H1 (cell line): ENCODE data around the gene YPEL5. TPM values are rescaled to one million over a fixed set of nuclear protein-coding genes. Genes with fewer than 3 reads are reported as not detected.

Experiments used
- CTCF ChIA-PET: fragments of 300-600 bp; sonication (Branson Sonifier 250); formaldehyde crosslinking; loops from one replicate; lab custom pipeline; 2021; ENCODE audit not compliant: partially characterized antibody; lab: Charles Lee
- POLR2A ChIA-PET: fragments of 300-600 bp; sonication (Branson Sonifier 250); formaldehyde crosslinking; loops from one replicate; lab custom pipeline; 2021; ENCODE audit warnings: inconsistent platforms; ENCODE audit not compliant: partially characterized antibody; lab: Charles Lee
- DNase-seq, 2 experiments: peaks; one replicate each; pipeline versions ENCODE4 v3.0.0 to v3.0.0-alpha.2; 2010 to 2022; ENCODE audit warnings: low spot score in 2 of 2, low read depth in 1 of 2, mixed read lengths in 1 of 2
- FAIRE-seq: peaks from 2 replicates; lab custom pipeline; 2011; peaks lifted over from hg19 to GRCh38; lab: Jason Lieb, UNC
- H2AFZ ChIP-seq: 2 replicates; pipeline ENCODE4 v1.8.1; 2012; ENCODE audit warnings: low read length, inconsistent platforms
- H2AK5ac ChIP-seq: 2 replicates; pipeline ENCODE4 v1.6.1; 2013; ENCODE audit warnings: low read depth, low read length
- H2BK120ac ChIP-seq: replicated peaks from 2 replicates; pipeline ENCODE3; 2013; ENCODE audit warnings: low read depth, low read length, inconsistent platforms
- H2BK12ac ChIP-seq: 2 replicates; pipeline ENCODE4 v1.6.1; 2013; ENCODE audit warnings: low read depth, low read length
- H2BK15ac ChIP-seq: 2 replicates; pipeline ENCODE4 v1.6.1; 2013; ENCODE audit warnings: low read length
- H2BK20ac ChIP-seq: 2 replicates; pipeline ENCODE4 v1.6.1; 2013; ENCODE audit warnings: low read length
- H2BK5ac ChIP-seq: 2 replicates; pipeline ENCODE4 v1.6.1; 2013; ENCODE audit warnings: low read depth, low read length
- H3K14ac ChIP-seq: 2 replicates; pipeline ENCODE4 v1.6.1; 2013; ENCODE audit warnings: inconsistent platforms; ENCODE audit not compliant: insufficient read length
- H3K18ac ChIP-seq: 2 replicates; pipeline ENCODE4 v1.6.1; 2013; ENCODE audit warnings: low read length; ENCODE audit errors: extremely low read depth
- H3K23ac ChIP-seq: 2 replicates; pipeline ENCODE4 v1.6.1; 2013; ENCODE audit warnings: inconsistent platforms; ENCODE audit not compliant: insufficient read length
- H3K23me2 ChIP-seq: 2 replicates; pipeline ENCODE4 v1.6.1; 2013; ENCODE audit warnings: low read depth, low read length
- H3K27ac ChIP-seq: 2 replicates; pipeline ENCODE4 v1.6.1; 2011; ENCODE audit warnings: low read depth, low read length, inconsistent platforms
- H3K27me3 ChIP-seq, 4 experiments: replicated peaks in 1 of 4; 1 replicate in 1 of 4; 2 replicates in 3 of 4; pipeline versions ENCODE4 v1.6.1 to v1.8.1; 2011 to 2013; ENCODE audit warnings: low read length in 3 of 4, mild to moderate bottlenecking in 3 of 4, inconsistent platforms in 2 of 4, mixed read lengths in 2 of 4, moderate library complexity in 1 of 4; ENCODE audit not compliant: control insufficient read depth in 3 of 4, insufficient read depth in 3 of 4; ENCODE audit errors: extremely low read depth in 1 of 4
- H3K36me3 ChIP-seq, 4 experiments: 2 replicates each; pipeline versions ENCODE4 v1.6.1 to v1.8.1; 2011 to 2013; ENCODE audit warnings: mild to moderate bottlenecking in 4 of 4, low read length in 3 of 4, moderate library complexity in 2 of 4, control low read depth in 1 of 4, inconsistent platforms in 1 of 4; ENCODE audit not compliant: insufficient read depth in 4 of 4, control insufficient read depth in 2 of 4
- H3K4ac ChIP-seq: replicated peaks from 2 replicates; pipeline ENCODE3; 2013; ENCODE audit warnings: low read length, low read depth, mixed read lengths, inconsistent platforms; ENCODE audit not compliant: insufficient read length
- H3K4me1 ChIP-seq, 4 experiments: replicated peaks in 1 of 4; 1 replicate in 1 of 4; 2 replicates in 3 of 4; pipeline versions ENCODE4 v1.6.1 to v1.8.1; 2011 to 2013; ENCODE audit warnings: low read length in 3 of 4, inconsistent platforms in 2 of 4, mixed read lengths in 1 of 4; ENCODE audit not compliant: insufficient read depth in 4 of 4, control insufficient read depth in 3 of 4
- H3K4me2 ChIP-seq, 2 experiments: 2 replicates each; pipeline versions ENCODE4 v1.6.1 to v1.8.1; 2011 to 2013; ENCODE audit warnings: low read depth in 2 of 2, low read length in 2 of 2, control low read depth in 1 of 2, inconsistent platforms in 1 of 2, mild to moderate bottlenecking in 1 of 2; ENCODE audit not compliant: insufficient read depth in 1 of 2
- H3K4me3 ChIP-seq, 4 experiments: fragments of 200-600, 300-600 bp in 1 of 4; sonication (generic), shearing (Covaris generic), sonication (Bioruptor Twin) in 1 of 4; 2 replicates each; pipeline versions ENCODE4 v1.5.1 to v1.8.1; 2011 to 2016; ENCODE audit warnings: low read length in 4 of 4, low read depth in 3 of 4, control low read depth in 2 of 4, inconsistent platforms in 2 of 4, mild to moderate bottlenecking in 2 of 4, mixed read lengths in 1 of 4, moderate library complexity in 1 of 4; ENCODE audit not compliant: insufficient read depth in 2 of 4; ENCODE audit errors: extremely low read depth in 1 of 4
- H3K56ac ChIP-seq: replicated peaks from 2 replicates; pipeline ENCODE3; 2013; ENCODE audit warnings: low read depth, mild to moderate bottlenecking, mixed read lengths, low read length, inconsistent platforms; ENCODE audit not compliant: insufficient read length
- H3K79me1 ChIP-seq: 2 replicates; pipeline ENCODE4 v1.6.1; 2013; ENCODE audit warnings: low read depth, low read length, control low read depth
- H3K79me2 ChIP-seq, 2 experiments: 2 replicates each; pipeline versions ENCODE4 v1.6.1 to v1.8.1; 2012 to 2013; ENCODE audit warnings: low read length in 2 of 2, mild to moderate bottlenecking in 2 of 2, inconsistent platforms in 1 of 2; ENCODE audit not compliant: insufficient read depth in 2 of 2, control insufficient read depth in 1 of 2
- H3K9ac ChIP-seq, 4 experiments: replicated peaks in 1 of 4; 1 replicate in 1 of 4; 2 replicates in 3 of 4; pipeline versions ENCODE4 v1.6.1 to v1.8.1; 2011 to 2013; ENCODE audit warnings: low read depth in 3 of 4, low read length in 3 of 4, control low read depth in 2 of 4, mild to moderate bottlenecking in 2 of 4, moderate library complexity in 2 of 4, inconsistent platforms in 1 of 4; ENCODE audit errors: extremely low read depth in 1 of 4
- H3K9me3 ChIP-seq, 2 experiments: 2 replicates each; pipeline versions ENCODE4 v1.6.1 to v1.8.1; 2012 to 2013; ENCODE audit warnings: mild to moderate bottlenecking in 2 of 2, moderate library complexity in 2 of 2, control low read depth in 1 of 2, inconsistent platforms in 1 of 2, low read depth in 1 of 2, low read length in 1 of 2, mixed read lengths in 1 of 2; ENCODE audit not compliant: insufficient read depth in 2 of 2
- H4K20me1 ChIP-seq, 2 experiments: replicated peaks in 1 of 2; 2 replicates each; pipeline versions ENCODE3 to v1.8.1; 2011 to 2013; ENCODE audit warnings: inconsistent platforms in 2 of 2, low read length in 2 of 2, mild to moderate bottlenecking in 1 of 2; ENCODE audit not compliant: insufficient read depth in 2 of 2, control insufficient read depth in 1 of 2
- H4K5ac ChIP-seq: 2 replicates; pipeline ENCODE4 v1.6.1; 2013; ENCODE audit warnings: low read length, low read depth, mixed read lengths, inconsistent platforms; ENCODE audit not compliant: insufficient read length
- H4K8ac ChIP-seq: 2 replicates; pipeline ENCODE4 v1.8.0; 2013; ENCODE audit warnings: mild to moderate bottlenecking, moderate library complexity, low read length, inconsistent platforms; ENCODE audit not compliant: insufficient read depth; ENCODE audit errors: extremely low read depth
- H4K91ac ChIP-seq: replicated peaks from 2 replicates; pipeline ENCODE3; 2013; ENCODE audit warnings: low read length, mixed read lengths, inconsistent platforms; ENCODE audit not compliant: insufficient read length
- CEBPB ChIP-seq: IDR thresholded peaks from 2 replicates; pipeline ENCODE4 v1.6.1; 2012; ENCODE audit warnings: low read depth, low read length
- EGR1 ChIP-seq: IDR thresholded peaks from 2 replicates; pipeline ENCODE4 v1.6.1; 2011; ENCODE audit warnings: low read depth, low read length, borderline replicate concordance
- EP300 ChIP-seq, 2 experiments: IDR thresholded peaks; 1 replicate in 1 of 2; 2 replicates in 1 of 2; pipeline ENCODE4 v1.6.1; 2011 to 2012; ENCODE audit warnings: low read depth in 2 of 2, low read length in 2 of 2, mild to moderate bottlenecking in 2 of 2, borderline replicate concordance in 1 of 2, inconsistent platforms in 1 of 2, moderate library complexity in 1 of 2
- POU5F1 ChIP-seq: IDR thresholded peaks from 2 replicates; pipeline ENCODE4 v1.6.1; 2011; ENCODE audit warnings: low read depth, mild to moderate bottlenecking, low read length, moderate library complexity
- RBBP5 ChIP-seq: IDR thresholded peaks from 2 replicates; pipeline ENCODE4 v1.7.1; 2012; ENCODE audit warnings: low read depth, mild to moderate bottlenecking, inconsistent platforms, low read length, moderate library complexity, borderline replicate concordance
- SIRT6 ChIP-seq: IDR thresholded peaks from one replicate; pipeline ENCODE4 v1.7.1; 2012; ENCODE audit warnings: low read length, inconsistent platforms
- SP2 ChIP-seq: IDR thresholded peaks from 2 replicates; pipeline ENCODE4 v1.6.1; 2012; ENCODE audit warnings: mild to moderate bottlenecking, low read length, inconsistent platforms
- TEAD4 ChIP-seq: IDR thresholded peaks from 2 replicates; pipeline ENCODE4 v1.6.1; 2012; ENCODE audit warnings: low read depth, low read length, inconsistent platforms, mixed read lengths
- YY1 ChIP-seq: IDR thresholded peaks from 2 replicates; pipeline ENCODE4 v1.6.1; 2011; ENCODE audit warnings: low read depth, mild to moderate bottlenecking, low read length
- ZNF274 ChIP-seq: IDR thresholded peaks from 2 replicates; pipeline ENCODE4 v1.7.0; 2012; ENCODE audit warnings: low read length, borderline replicate concordance; ENCODE audit errors: extremely low read depth
- WGBS, 2 experiments: shearing (Covaris generic) in 1 of 2; methylation state at CpG; one replicate each; pipeline versions ENCODE4 v1.1.6 to v1.1.7; 2013 to 2015; ENCODE audit warnings: low lambda C conversion rate in 2 of 2, mixed read lengths in 2 of 2, inconsistent platforms in 1 of 2, low coverage in 1 of 2, missing lambda C conversion rate in 1 of 2; ENCODE audit not compliant: insufficient replicate concordance in 2 of 2, insufficient coverage in 1 of 2, insufficient read length in 1 of 2; ENCODE audit errors: extremely low coverage in 1 of 2, missing lambda C conversion rate in 1 of 2; 5-methylcytosine and 5-hydroxymethylcytosine counted together
- polyA plus RNA-seq, 7 experiments: library from polyadenylated mRNA; depleted of rRNA in 3 of 7; stranded (reverse) in 5 of 7; unstranded in 2 of 7; fragments of >200 nt in 5 of 7; fragments of 200-250 nt in 2 of 7; gene quantifications; 1 replicate in 5 of 7; 2 replicates in 1 of 7; 4 replicates in 1 of 7; pipeline versions ENCODE4 v1.2.1 to v1.2.3, GENCODE V29; 2011 to 2013; ENCODE audit warnings: missing spikeins in 2 of 7, mixed read lengths in 2 of 7
- total RNA-seq: library from RNA; stranded (reverse); fragmentation: NEBNext Ultra II Directional; extraction: Animal tissue kit (Norgen Biotek cat#: 25700); gene quantifications from 2 replicates; pipeline ENCODE4 v1.2.1, GENCODE V29; 2021
- TF ChIP-seq, protein P1 (sequence below), 3 experiments: IDR thresholded peaks; 1 replicate in 2 of 3; 2 replicates in 1 of 3; pipeline versions ENCODE4 v1.5.1 to v1.6.1; 2011; ENCODE audit warnings: low read length in 3 of 3, mild to moderate bottlenecking in 3 of 3, inconsistent platforms in 2 of 3, low read depth in 1 of 3, moderate library complexity in 1 of 3; ENCODE audit not compliant: insufficient read depth in 1 of 3; ENCODE audit errors: control extremely low read depth in 1 of 3
- TF ChIP-seq, protein P2 (sequence below): IDR thresholded peaks from 2 replicates; pipeline ENCODE4 v1.6.1; 2012; ENCODE audit warnings: inconsistent platforms

Gene YPEL5
- total and polyA plus RNA-seq, 2 of the 8 experiments (the other 6 are each of a cell fraction or from before 2014, with no cell fraction given) = 18.5 to 28.0 TPM

DNA sequence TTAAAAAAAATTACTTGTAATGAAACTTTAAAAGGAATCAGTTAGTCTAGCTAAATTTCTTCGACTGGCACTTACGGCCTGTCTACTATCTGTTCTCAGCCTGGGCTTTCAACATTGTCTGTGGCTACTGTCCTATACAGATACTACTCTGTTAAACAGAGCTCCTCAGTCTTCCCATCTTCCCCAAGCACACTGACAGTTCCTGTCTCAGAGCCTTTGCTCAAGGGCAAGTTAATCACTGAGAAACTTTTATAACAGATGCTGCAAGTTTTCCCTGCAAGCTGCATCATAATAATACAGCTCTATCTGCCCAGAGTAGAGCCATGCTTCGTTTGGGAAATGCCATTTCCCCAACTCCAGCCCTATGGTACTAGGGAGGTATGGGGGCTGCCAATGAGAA is 11.3 kb upstream of the YPEL5 start:
- Histone ChIP-seq H3K14ac (no peak overlapping the region), H3K56ac (no peak overlapping the region), H2BK15ac (no peak overlapping the region), H3K79me2 (no peaks in the 10 kb centered on the region), H2BK20ac (no peak overlapping the region), H3K79me1 (no peaks in the 10 kb centered on the region)
- TF ChIP-seq SP2 (no peak), YY1 (no peak), SIRT6 (no peak), TEAD4 (no peak), EGR1 (no peak), ZNF274 (no peak), RBBP5 (no peak), CEBPB (no peak), POU5F1 (no peak), EP300 (IDR thresholded peaks at IDR 0.05; ENCODE audit: borderline replicate concordance in 1 of 2, low read depth in 2 of 2, low read length in 2 of 2) (no peak)
- TF ChIP-seq, protein P1, sequence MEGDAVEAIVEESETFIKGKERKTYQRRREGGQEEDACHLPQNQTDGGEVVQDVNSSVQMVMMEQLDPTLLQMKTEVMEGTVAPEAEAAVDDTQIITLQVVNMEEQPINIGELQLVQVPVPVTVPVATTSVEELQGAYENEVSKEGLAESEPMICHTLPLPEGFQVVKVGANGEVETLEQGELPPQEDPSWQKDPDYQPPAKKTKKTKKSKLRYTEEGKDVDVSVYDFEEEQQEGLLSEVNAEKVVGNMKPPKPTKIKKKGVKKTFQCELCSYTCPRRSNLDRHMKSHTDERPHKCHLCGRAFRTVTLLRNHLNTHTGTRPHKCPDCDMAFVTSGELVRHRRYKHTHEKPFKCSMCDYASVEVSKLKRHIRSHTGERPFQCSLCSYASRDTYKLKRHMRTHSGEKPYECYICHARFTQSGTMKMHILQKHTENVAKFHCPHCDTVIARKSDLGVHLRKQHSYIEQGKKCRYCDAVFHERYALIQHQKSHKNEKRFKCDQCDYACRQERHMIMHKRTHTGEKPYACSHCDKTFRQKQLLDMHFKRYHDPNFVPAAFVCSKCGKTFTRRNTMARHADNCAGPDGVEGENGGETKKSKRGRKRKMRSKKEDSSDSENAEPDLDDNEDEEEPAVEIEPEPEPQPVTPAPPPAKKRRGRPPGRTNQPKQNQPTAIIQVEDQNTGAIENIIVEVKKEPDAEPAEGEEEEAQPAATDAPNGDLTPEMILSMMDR (IDR thresholded peaks at IDR 0.05; ENCODE audit: control extremely low read depth in 1 of 3, insufficient read depth in 1 of 3, low read depth in 1 of 3, low read length in 3 of 3) = no peak
- TF ChIP-seq, protein P2, sequence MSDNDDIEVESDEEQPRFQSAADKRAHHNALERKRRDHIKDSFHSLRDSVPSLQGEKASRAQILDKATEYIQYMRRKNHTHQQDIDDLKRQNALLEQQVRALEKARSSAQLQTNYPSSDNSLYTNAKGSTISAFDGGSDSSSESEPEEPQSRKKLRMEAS = no peak
- TF ChIP-seq, all 59 proteins: peak for 0
- H4K8ac ChIP-seq = no peak overlapping the region
- no peak overlapping the region for H2AK5ac ChIP-seq
- no peak overlapping the region for H2BK120ac ChIP-seq
- H3K4me1 ChIP-seq = no peaks in the 10 kb centered on the region
- no peak overlapping the region for H3K4me3 ChIP-seq
- H3K27me3 ChIP-seq = peaks cover 0 to 1% (median 0%) of the 10 kb centered on the region in 4 experiments; a peak in 1 of 7 replicates
- H3K4ac ChIP-seq = no peak overlapping the region
- H2AFZ ChIP-seq = no peak overlapping the region
- CTCF ChIA-PET = interaction anchor here (0.8 to 1.4 kb wide), 6 partner anchors 9 to 572 kb away, joined by 3 to 4 read pairs (median 3); no protein-coding TSS in a partner anchor
- WGBS, 2 experiments = 82% methylated on average over 3 of the region's 3 CpGs; no CpG with 5 or more reads in 1 of the 2 experiments
- no peak overlapping the region for H2BK5ac ChIP-seq
- no peak overlapping the region for H3K4me2 ChIP-seq
- H3K27ac ChIP-seq = no peak overlapping the region
- no peak overlapping the region for H3K23ac ChIP-seq
- POLR2A ChIA-PET = interaction anchor here (0.8 to 1.0 kb wide), 2 partner anchors 11 to 13 kb away, joined by 3 read pairs; no protein-coding TSS in a partner anchor
- no peaks in the 10 kb centered on the region for H3K9me3 ChIP-seq
- no peak overlapping the region for H2BK12ac ChIP-seq
- no peaks in the 10 kb centered on the region for H3K36me3 ChIP-seq
- H3K23me2 ChIP-seq = no peaks in the 10 kb centered on the region
- FAIRE-seq = no peak
- no peak for DNase-seq
- H4K5ac ChIP-seq = no peak overlapping the region
- no peaks in the 10 kb centered on the region for H4K20me1 ChIP-seq
- H4K91ac ChIP-seq = no peak overlapping the region
- H3K18ac ChIP-seq = no peak overlapping the region
- H3K9ac ChIP-seq = no peak overlapping the region
